Limb (tissue), 2 donors: ENCODE measurements around the gene SP5.
"Not testable (repeated sequence)": the region's sequence is repeated elsewhere in the genome, so short reads cannot be mapped to it uniquely, and the experiment has no call there.

ENCODE experiments used
- DNase-seq, 2 donors: peaks; one replicate each; pipeline ENCODE4 v3.0.0-alpha.2; 2016; ENCODE audit errors: extremely low spot score in 2 of 2

The SP5 gene

DNA sequence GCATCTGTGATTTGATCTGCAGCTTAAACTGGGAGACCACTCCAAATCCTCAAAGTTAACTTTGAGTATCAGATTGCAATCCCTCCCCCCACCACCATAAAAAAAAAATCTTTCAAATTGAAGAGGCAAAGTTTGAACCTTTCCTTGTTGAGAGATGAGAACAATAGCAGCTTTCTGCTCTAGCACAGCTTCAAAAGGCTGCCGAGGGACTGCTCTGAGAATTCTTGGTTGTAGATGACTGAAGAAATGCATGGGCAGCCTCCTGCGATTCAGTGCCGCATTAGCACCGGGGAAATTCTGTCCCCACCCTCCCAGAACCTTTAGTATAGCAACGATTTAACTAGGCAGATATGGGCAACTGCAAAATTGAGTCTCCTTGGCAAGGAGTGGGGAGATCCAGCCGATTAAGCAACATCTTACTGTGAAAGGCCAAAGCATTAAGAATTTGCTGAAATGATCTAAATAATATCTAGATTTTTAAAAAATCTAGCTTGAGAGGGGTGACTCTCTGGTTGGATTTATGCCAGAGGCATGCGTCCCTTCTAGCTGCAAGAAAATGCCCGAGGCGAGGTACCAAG is 3.9 kb upstream of the SP5 start:
- no peak for DNase-seq

DNA sequence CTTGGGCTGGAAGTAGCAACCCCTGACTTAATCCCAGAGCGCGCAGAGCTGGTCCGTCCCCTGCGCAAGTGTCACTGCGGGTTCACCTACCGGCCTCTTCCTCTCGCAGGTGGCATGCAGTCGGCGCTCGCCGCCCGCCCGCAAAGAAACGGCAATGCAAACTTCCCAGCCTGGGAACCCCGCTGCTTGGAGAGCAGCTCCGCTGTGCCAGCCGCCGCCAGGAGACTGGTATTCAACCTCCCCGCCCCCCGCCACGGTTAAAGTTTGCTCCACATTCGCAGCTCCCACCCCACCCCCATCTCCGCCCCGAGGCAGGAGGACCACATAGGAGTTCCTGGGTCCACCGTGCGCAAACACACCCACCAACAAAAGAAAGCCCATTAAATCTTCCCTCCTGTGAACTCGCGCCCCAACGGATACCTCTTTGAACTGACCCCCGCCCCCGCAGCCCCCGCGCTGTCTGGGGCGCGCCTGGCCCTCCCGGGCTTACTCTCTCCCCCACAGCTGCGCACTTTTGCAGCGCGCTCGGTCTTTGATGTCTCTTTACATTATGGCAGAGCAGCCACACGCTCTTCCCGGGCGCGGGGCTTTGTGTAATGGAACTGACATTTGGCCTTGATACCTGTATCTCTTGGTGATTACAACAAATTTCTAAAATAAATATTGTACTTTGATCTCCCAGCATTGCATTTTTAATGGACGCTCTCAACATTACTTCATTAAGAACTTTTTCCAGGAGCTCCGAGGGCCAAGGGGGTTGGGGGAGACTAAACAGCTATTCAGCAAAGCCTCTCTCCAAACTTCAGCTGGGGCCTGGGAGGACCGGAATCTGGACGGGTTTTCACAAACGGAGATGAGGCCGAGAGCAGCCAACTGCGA is 3.1 kb upstream of the SP5 start:
- DNase-seq: peak in 1 of 2 donors; percentile 56

DNA sequence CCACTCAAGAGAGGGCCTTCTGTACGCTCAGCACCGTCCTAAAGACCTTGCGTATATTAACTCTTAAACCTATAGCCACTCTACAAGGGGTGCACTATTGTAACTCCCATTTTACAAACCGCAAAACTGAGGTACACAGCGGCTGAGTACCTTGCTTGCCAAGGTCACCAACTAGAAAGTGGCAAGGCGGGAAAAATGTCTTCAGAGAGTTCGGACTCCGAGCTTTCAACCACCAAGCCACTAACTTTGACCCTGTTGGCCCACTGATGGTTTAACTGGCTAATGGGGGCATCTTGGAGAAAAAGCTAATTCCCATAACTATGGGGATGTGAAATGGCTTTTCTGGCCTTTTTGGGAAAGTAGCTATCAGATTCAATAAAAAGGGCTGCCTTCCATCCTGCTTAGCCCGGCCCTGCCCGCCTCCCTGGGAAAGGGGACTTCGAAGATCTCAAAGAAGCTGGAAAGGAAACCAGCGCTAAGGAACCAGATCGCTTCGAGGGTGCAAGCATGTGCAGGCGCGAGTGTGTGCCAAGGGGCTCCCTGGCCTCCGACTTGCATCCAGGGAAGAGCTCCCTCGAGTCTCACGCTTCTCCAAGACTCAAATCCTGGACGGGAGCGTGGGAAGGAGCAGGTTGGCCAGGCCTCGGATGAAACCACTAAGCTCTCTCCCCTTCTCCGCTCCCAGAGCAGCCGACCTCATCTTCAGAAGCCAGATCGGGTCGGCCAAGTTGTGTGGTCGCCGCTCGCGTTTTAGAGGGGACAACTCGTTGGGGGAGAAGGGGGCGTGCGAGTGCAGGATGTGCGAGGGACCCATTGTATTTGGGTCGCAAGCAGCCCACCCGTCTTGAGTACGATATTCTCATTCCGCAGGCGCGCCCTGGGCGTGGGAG is 2.2 kb upstream of the SP5 start:
- DNase-seq: no peak

DNA sequence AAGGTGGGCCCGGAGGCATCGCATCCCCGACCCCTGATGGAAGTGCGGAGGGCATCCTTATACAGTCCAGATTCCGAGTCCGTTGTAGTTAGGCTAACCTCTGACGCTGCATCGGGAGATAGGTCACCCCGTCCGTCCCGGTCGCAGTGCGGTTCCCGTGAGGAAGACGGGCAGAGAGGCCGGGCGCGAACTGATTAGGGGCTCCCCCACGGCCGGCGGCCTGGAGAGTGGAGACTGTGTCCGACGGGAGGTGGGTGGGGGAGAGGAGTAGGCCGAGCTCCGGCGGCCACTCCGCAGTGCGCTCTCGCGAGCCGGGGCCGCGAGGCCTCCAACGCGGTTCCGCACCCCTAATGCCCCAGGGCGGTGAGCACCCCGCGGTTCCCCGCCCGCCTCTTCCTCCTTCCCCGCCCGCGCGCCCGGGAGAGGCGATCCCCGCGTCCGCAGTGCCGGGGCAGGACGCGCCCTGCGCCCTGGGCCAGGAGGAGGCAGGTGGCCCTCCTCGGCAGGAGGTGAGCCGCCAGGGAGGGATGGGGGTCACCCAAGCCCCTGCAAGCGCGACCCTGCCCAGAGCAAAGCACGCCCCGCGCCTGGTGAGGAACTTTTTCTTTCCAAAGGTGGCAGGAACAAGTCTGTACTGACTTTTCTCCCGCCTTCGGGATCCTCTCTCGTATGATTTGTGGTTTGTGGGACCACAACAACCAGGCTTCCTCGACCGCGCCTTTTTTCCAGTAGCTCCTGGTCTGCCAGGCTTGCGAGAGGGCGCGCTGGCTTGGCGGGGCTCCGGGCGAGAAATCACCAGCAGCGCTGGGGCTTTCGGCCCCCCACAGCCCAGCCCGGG is 1.4 kb upstream of the SP5 start:
- DNase-seq: no peak

DNA sequence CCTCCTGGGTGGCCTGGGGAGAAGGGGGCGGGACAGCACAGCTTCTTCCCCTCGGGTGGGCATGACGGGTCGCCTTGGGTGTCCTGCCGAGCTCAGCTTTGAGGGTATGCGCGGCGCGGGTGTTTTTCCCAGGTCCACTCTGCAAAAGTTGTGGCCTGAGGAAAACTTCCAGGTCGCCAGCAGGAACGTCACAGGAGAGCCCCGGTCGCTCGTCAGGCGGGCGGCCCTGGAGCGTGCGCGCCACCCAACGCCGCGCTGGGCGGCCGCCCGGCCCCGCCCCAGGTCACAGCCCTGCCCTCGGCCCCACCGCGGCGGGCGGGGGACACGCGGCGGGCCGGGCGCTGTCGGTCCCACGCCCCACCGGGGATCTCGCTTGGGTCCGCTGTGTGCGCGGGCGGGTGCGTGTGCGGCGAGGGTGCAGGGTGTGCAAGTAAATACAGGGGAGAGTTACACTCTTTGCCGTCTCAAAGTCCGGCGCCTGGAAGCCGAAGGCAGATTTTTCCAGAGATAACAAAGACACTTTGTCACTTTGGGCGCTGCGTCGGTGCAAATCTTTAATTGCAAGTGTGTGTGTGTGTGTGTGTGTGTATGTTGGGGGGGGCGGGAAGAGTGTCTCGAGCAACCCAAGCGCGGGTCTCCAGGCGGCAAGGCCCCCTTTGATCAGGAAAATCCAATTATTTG is 616 bp upstream of the SP5 start:
- no peak for DNase-seq

DNA sequence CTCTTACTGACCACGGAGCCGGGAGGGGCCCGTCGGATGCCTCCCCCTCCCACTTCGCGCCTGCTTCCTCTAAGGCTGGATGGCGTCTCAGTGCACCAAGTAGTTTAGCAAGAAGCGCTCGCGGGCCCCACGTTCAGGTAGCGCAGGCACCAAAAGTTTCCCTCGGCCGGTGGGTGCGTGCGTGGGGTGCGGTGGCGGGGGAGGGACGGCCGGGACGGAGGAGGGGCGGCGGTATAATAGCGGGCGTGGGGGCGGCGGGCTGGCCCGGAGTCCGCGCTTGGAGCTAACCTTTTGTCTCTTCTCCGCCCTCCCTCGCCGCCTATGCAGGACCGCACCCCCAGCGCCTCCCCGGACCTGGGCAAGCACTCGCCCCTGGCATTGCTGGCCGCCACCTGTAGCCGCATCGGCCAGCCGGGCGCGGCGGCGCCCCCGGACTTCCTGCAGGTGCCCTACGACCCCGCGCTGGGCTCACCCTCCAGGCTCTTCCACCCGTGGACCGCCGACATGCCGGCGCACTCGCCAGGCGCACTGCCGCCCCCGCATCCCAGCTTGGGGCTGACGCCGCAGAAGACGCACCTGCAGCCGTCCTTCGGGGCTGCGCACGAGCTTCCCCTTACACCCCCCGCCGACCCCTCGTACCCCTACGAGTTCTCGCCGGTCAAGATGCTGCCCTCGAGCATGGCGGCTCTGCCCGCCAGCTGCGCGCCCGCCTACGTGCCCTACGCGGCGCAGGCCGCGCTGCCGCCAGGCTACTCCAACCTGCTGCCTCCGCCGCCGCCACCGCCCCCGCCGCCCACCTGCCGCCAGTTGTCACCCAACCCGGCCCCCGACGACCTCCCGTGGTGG is 1.0 kb downstream of the SP5 start:
- peak in 1 of 2 donors; percentile 36 for DNase-seq

DNA sequence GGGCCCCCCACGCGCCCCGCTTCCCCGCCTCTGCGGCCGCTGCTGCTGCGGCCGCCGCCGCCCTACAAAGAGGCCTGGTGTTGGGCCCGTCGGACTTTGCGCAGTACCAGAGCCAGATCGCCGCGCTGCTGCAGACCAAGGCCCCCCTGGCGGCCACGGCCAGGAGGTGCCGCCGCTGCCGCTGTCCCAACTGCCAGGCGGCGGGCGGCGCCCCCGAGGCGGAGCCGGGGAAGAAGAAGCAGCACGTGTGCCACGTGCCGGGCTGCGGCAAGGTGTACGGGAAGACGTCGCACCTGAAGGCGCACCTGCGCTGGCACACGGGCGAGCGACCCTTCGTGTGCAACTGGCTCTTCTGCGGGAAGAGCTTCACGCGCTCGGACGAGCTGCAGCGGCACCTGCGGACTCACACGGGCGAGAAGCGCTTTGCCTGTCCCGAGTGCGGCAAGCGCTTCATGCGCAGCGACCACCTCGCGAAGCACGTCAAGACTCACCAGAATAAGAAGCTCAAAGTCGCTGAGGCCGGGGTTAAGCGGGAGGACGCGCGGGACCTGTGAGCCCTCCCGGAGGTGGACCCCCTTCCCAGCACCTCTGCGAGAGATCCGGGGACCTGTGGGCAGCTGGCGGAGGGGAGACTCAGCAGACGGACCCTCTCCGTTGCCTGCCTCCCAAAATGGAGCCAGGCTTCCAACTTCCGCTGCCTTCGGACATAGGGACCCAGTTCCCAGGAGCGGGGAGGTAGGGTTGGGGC is 1.9 kb downstream of the SP5 start:
- peak in 1 of 2 donors; percentile 72 for DNase-seq

DNA sequence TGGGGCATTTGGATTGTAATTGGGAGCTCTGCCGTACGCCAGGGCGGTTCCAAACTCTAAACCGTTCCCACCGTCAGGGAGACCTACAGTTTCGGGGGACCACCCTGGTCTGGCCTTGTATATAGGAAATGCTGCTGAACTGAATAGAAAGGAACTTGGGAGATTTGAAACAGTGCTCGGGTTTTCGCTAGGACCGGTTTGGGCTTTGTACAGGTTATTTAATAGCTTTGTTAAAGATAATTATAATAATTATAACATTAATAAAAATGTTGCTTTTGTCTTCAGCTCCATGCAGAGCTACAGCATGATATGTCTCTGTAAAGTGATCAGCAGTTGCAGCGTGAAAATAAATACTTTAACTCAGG is 2.4 kb downstream of the SP5 start:
- no peak for DNase-seq

DNA sequence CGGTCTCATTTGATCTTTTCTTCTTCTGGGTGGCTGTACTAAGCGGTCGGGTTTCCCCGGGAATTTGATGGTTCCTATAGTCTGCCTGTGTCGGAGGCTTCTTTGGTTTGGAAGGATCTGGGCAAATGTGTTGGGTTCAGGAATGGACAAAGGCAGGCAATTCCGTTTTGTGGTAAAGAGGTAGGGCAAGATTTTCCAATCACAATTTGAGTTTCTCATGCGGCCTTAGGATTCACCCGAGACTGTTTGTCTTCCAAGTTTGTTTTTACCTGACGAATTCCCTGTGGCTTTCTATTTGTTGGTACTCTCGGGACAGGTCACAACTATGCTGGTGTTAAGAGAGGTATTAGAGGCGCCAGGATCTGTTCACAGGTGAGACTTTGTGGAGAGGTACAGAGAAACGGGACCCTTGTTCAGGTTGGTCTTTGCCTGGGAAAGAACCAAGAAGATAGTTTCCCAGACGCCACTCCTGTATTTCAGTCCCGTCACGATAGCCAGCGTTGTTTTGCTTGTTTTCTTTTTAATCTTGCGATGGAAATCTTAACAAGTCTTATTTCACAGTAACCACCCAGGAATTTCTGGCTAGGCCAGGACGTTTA is 3.0 kb downstream of the SP5 start:
- peak in 1 of 2 donors; percentile 33 for DNase-seq

DNA sequence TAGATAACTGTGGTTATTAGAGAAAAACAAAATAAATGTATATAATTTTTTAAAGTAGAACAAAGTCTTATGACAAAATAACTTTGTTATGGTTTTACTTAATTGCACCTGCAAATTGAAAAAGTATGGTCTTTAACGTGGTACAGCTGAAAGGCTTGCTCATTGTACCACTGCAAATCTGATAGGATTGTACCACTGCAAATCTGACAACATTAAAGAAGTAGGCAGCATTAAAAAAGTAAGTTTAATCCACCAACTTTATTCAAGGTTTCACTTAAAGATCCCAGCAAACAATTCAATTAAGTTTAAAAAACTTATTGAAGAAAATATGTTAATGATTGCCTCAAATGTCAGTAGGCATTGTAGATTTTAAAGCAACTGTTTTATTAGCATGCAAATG is 4.7 kb downstream of the SP5 start:
- DNase-seq: no peak

DNA sequence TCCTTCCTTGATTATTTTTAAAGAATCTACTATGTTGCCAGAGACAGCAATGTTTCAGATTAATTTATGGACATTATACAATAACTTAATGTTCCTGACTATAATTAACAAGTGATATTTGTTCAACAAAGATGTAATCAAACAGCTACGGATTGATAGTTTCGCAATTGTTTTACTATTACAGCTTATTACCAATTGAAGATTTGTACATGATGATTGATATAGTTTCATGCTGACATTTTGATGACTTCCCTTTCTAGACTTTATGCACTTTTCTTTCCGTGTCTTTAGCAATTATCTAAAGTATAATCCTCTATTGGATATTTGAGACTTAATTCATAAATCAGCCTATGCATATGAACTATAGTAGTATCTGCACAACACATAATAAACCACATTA is 6.5 kb downstream of the SP5 start:
- DNase-seq: no peak

DNA sequence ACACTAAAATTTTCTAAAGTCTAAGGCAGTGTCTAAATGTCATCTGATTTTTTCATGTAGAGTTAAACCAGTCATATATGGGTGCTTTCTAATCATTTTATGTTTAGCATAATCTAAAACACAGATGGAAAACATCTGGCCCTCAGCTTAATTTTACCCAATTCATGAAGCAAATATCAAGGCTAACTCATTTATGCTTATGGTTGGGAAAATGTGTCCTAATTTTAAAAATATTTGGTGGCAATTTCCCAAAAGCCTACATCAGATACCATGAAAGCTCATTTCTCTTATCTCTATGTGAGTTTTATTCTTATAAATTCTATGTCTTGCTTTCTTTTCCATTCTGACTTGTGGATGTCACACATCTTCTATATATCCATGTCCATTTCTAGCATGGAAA is 7.2 kb downstream of the SP5 start:
- DNase-seq: no peak

DNA sequence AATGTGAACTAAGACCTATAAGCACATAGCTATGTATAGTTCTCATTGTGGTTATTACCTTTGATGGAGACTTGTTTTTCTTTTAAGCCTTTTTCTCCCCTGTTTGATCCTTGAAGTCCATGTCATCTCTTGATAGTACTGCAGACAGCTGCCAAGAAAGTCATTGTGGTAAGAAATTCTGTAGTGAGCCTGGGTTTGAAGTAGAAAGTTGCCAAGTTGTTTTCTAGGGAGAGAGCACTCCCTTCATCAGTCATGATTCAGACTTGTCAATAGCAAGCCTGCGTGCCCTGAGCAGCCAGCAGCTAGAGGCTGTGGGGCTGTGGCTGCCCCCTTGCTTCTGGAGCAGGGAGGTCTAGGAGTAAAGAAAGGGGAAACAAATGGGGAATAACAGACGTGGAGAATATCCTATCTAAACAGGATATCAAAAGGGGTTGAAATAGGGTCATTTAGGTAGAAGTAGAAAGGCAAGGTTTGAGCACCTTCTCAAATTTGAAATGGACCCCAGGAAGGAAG is 8.4 kb downstream of the SP5 start:
- no peak for DNase-seq

DNA sequence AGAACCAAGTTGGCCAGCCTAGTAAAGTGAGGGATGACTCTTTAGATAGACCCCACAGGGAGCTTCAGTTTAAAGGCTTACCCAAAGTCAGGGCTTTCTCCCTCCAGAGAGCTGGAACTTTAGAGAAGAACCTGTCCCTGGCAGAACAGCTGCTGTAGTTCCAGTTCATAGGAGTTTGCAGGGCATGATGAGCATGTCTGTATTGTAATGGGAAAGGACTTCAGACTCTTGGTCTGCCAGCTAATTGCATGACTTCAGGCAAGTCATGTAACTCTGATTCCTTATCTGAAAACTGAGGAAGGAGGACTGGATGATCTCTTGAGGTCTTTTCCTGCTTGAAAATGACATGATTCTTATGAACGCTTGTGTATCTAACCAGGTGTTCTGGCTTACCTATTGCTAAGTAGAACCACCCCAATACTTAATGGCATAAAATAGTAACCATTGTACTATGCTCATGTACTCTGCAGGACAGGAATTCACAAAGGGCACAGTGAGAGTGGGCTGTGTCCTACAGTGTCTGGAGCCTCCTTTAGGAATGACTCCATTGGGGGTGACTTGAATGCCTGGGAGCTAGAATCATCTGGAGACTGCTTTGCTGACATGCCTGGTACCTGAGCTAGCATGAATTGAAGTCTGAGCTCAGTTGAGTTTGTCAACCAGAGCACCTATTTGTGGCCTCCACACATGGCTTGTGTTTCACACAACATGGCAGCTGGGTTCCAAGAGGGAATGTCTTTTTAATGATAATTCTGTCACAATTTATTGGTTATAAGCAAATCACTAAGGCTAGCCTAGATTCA is 18.9 kb downstream of the SP5 start:
- DNase-seq: no peak

DNA sequence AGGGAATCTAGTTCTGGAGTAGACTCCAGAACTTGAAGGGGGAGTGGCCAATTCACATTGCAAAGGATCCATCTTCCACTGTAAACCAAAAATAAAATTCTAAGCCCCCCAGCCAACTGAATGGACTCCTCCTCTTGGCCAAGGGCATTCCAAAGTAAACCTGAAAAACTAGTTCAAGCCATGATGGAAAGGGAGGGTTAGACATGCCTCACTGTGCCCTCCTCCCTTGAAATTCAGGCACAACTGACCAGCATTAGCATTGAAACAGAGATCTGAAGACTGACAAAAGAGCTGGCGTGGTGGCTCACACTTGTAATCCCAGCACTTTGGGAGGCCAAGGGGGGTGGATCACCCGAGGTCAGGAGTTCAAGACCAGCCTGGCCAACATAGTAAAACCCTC is 19.5 kb downstream of the SP5 start:
- not testable (repeated sequence) for DNase-seq

DNA sequence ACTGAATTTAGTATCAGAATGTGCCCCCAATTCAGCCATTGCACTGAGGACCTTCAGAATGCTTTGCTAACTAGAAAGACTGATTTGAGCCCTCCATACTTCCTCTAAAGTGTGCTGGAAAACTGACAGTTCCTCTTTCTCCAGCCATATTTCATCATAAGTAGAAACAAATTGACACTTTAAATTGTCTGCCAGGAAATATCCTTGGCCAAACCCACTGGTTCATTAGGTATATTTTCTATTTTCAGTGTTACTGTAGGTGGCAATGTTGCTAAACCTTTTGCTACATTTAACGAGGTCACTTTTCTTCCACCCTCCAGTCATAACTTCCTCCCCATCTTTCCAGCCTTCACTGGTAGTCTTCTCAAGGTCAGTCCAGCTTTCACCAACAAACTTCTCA is 21.5 kb downstream of the SP5 start:
- DNase-seq: no peak

DNA sequence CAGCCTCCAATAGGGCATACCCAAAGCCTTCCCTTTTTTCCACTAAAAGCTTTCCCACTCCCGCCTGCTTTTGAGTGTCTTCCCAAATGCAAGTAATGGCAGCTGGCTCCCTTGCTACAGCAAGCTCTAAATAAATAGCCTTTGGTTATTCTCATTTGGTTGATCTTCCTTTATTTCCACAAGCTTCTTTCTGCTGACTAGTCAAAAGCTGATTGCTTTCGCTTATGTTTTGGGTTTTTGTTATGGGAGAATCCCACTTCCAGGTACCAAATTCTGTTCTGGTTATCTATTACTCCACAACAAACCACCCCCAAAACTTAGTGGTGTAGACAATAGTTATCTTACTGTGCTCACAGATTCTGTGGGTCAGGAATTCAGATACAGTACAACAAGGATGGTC is 22.3 kb downstream of the SP5 start:
- DNase-seq: no peak

DNA sequence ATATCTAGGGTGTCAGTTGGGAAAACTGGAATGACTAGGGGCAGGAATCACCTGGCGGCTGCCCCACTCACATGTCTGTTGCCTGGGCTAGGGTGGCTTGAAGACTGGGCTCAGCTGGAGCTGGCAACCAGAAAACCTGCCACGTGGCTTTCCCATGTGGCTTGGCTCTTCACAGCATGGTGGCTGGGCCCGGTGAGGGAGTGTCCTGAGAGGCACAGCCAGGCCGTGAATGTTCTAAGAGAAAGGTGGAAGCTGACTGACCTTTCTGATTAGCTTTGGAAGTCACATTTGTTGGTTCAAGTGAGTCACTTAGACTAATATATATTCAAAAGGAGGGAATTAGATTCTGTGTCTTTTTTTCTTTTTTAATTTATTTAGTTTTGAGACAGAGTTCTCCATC is 22.7 kb downstream of the SP5 start:
- DNase-seq: no peak
